Adrenal gland (tissue), 5 donors: ENCODE data around the gene PP2D1.

Experiments
- POLR2A ChIP-seq, 2 donors: fragments of 450-650 bp; IDR thresholded peaks; one replicate each; pipeline ENCODE4 v1.6.1; 2017; ENCODE audit warnings: antibody characterized with exemption in 2 of 2, mild to moderate bottlenecking in 2 of 2, moderate library complexity in 1 of 2
- TF ChIP-seq, protein P1 (sequence below), 6 experiments: fragments of 450-650 bp in 4 of 6; fragments of 200-600 bp in 2 of 6; sonication (generic) in 1 of 6; IDR thresholded peaks; 1 replicate in 5 of 6; 2 replicates in 1 of 6; pipeline versions ENCODE4 v1.5.1 to v1.8.0; 2016 to 2021; ENCODE audit warnings: antibody characterized with exemption in 6 of 6, mild to moderate bottlenecking in 2 of 6, moderate library complexity in 1 of 6
- donor health status: DM: no; HTN: no; CAD: no.

DNA sequence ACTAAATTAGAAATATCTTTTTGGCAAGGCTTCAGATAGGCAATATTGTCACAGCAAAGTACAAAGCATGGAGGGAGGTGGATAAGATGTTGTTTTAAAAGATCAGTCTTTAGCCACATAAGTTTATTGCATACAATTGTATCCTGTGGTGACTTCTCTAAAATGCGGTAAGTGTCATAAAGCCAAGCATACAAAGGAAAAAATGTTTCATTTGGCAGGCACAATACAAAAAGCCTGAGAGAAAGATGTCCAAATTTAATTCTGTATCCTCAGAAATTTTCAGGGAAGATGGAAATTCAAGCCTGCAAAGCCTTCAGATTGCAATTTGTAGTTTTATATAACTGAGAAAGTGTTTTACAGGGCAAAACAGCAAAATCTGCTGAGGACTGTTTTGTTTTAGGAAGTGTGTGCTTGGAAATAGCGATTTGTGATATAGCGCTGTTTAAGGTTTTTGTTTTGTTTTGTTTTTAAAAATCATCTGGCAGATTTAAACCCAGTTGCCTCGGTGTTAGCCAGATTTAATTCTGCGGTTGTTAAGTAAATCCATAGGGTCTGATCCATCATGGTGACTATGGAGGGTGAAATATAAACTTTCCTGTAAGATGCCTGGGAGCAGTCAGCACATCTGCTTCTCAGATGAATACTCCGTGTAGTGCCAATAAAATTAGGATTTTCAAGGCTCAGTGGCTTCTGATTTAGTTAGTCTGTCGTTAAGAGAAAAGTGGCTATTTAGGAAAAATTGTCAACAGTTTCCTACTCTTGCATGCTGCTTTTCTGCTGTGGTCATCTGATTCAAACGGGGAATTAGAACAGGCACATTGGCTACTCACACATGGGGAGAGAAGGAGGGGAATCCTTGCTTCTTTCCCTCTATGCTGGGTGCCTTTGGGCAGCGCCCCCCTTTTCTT is 36.2 kb upstream of the PP2D1 start:
- TF ChIP-seq, protein P1, sequence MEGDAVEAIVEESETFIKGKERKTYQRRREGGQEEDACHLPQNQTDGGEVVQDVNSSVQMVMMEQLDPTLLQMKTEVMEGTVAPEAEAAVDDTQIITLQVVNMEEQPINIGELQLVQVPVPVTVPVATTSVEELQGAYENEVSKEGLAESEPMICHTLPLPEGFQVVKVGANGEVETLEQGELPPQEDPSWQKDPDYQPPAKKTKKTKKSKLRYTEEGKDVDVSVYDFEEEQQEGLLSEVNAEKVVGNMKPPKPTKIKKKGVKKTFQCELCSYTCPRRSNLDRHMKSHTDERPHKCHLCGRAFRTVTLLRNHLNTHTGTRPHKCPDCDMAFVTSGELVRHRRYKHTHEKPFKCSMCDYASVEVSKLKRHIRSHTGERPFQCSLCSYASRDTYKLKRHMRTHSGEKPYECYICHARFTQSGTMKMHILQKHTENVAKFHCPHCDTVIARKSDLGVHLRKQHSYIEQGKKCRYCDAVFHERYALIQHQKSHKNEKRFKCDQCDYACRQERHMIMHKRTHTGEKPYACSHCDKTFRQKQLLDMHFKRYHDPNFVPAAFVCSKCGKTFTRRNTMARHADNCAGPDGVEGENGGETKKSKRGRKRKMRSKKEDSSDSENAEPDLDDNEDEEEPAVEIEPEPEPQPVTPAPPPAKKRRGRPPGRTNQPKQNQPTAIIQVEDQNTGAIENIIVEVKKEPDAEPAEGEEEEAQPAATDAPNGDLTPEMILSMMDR (IDR thresholded peaks at IDR 0.05), result no peak
- TF ChIP-seq POLR2A (IDR thresholded peaks at IDR 0.05), result no peak
